NCI-H1417 treated with DMSO at 0.1 percent for 48 hours (cell line): ENCODE data around the gene COL8A1.
"Not testable (repeated sequence)": the region's sequence is repeated elsewhere in the genome, so short reads cannot be mapped to it uniquely, and the experiment has no call there.

Source experiments
- DNase-seq: peaks from one replicate; lab custom pipeline; 2025; lab: John Stamatoyannopoulos, UW

COL8A1 gene

DNA sequence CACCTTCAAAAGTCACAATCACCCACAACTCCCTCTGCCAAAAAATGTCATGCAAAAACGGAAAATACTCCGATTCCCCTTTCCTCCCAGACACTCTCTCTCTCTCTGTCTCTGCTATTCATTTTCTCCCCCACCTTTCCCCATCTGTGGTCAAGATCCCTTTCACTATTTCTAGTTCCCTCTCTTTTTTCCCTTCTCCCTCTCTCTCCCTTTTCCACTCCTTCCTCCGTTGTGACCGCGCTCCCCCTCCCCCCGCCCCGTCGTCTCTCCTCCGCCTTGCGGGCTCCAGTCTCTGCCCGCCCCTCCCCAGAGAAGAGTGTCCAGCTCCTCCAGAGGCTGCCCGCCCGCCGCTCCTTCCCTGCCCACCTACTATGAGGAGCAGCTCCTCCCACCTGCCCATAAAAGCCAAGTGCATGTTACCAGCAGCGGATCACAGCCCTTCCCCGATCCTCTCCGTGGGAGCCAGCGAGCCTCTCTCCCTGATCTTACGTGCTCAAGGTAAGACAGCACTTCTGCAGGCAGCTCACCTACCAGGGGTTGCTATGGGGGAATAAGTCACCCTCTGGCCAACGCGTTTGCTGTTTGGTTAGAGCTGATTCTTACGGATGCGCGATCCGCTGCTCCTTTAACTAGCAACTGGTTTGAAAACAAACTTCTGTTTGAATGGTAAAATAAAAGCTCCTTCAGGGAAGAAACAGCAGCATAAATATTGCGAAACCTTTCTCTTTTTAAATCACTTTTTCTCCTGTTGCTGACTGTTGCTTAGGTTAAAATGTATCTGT lies at the start of gene COL8A1:
Gene COL8A1 (plus strand): TSS at position 428 of the 782 bp plus-strand sequence. CDS start 152,089 bp downstream, outside the sequence.
- no peak for DNase-seq

DNA sequence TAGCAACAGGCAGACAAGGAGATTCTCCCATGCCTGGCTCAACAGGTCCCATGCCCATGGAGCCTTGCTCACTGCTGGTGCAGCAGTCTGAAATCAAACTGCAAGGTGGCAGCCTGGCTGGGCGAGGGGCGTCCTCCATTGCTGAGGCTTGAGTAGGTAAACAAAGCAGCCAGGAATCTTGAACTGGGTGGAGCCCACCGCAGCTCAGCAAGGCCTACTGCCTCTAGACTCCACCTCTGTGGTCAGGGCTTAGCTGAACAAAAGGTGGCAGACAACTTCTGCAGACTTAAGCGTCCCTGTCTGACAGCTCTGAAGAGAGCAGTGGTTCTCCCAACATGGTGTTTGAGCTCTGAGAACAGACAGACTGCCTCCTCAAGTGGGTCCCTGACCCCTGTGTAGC lies 49.2 kb upstream of the COL8A1 start:
- DNase-seq: not testable (repeated sequence)

DNA sequence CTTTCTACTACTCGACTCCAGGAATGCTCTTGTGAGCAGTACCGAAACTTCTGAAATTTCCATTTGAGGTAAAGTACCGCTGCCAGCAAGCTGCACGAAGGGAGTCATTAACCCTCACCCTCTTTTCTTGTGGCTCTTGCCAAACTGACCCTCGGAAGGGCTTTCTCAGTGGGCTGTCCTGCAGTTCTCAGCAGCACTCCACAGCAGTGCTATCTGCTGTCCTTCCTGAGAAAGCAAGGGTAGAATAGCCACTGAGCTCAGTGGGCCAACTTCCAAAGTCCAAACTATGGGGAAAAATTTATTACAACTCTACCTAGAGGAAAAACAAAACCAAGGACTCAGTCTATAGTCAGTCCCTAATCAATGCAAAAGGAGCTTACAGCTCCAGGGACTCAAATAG lies 38.5 kb upstream of the COL8A1 start:
- DNase-seq: no peak

DNA sequence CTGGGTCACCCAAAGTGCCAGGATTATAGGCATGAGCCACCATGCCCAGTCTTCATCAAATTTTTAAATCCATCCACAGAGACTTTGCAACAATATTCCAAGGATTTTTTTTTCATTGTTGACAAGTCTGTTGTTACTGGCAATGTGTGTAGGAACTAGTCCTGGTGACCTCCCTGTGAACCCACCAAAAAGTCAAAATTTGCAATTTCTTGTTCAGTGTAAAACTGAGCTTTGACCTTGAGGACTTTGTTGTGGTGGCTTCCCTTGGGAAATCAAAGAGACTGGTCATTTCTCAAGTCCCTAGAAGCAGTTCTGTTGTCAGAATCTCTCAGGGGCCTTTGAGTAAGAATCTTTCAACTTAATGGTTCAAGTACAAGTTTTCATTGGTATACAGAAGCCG lies 36.9 kb upstream of the COL8A1 start:
- DNase-seq: no peak

DNA sequence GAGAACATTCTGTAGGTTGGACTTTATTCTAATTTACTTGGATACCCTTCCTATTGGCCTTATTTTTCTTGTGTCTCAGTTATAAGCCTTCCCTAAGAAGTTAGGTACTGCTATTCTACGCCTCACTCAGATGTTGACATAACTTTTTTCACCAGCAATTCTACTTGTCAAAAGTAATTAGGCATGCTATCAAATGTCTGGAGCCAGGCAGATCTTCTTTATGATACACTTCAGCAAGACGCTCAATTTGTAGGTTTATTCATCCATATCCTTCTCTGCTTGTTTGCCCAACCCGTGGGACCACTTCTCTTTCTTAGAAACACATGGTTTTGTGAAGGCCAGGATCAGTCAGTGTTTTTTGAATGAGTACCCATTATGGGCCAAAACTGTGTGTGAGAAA lies 36.2 kb upstream of the COL8A1 start:
- DNase-seq: no peak

DNA sequence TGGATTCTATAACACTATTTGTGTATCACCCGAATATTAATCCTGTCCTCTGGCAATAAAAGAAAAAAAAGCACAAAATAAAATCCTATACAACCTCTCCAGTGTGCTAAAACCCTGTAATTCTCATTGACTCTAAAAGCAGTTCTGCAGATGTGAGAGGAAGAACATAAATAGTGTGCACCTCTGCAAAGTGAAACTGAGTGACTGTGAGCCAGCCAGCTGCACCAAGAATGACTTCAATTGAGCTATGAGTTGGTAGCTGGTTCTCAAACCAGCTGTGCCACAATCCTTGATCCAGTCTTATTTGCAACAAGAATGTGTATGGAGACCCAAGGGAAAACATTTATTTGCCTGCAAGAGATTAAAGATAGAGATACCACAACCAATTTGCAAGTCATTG lies 31.2 kb upstream of the COL8A1 start:
- no peak for DNase-seq

DNA sequence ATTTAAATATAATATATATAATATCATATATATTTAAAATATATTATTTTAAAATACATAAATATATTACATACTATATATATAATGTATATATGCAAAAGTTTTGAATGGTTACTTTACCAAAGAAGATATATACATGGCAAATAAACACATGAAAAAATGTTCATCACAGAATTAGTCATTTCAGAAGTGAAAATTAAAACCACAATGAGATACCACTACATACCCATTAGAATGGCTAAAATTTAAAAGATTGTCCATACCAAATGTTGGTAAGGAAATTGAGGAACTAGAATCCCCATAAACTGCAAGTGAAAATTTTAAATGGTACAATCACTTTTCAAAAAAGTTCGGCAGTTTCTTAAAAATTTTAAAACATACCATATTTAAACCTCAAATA lies 23.6 kb upstream of the COL8A1 start:
- no peak for DNase-seq

DNA sequence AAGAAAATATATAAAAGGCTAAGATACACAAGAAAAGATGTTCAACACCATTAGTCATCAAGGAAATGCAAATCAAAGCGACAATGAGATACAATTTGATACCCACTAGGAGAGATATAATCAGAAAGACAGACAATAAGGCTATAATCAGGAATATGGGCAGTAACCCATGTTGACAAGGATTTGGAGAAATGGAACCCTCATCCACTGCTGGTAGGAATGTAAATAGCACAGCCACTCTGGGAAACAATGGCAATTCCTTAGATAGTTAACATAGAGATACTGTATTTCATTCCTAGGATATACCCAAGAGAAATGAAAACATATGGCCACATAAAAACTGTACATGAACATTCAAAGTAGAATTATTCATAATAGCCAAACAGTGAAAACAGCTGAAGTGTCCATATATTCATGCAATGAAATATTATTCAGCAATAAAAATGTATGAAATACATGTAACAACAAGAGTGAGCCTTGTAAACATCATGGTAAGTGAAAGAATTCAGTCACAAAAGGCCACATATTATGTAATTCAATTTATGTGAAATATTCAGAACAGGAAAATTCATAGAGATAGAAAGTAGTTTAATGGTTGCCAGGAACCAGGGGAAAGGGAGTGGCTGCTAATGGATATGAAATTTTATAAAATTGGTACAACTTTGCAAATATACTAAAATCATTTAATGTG lies 18.2 kb upstream of the COL8A1 start:
- DNase-seq: no peak

DNA sequence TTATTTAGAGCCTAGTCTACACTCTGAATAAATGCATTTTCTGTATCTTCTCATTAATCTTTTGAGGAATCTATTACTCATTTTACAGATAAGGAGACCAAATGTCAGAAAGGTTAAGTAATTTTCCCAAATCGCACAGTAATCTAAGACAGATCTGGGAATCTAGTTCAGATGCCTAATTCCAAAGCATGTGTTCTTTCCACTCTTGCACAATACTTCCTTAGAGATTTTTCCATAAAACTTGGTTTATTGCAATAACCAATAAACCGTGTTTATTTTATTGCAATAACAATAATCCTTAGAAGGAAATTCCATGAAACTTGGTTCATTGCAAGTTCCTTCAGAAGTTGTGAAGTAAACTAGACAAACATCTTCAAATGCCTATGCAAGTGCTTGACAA lies 17.4 kb upstream of the COL8A1 start:
- DNase-seq: no peak

DNA sequence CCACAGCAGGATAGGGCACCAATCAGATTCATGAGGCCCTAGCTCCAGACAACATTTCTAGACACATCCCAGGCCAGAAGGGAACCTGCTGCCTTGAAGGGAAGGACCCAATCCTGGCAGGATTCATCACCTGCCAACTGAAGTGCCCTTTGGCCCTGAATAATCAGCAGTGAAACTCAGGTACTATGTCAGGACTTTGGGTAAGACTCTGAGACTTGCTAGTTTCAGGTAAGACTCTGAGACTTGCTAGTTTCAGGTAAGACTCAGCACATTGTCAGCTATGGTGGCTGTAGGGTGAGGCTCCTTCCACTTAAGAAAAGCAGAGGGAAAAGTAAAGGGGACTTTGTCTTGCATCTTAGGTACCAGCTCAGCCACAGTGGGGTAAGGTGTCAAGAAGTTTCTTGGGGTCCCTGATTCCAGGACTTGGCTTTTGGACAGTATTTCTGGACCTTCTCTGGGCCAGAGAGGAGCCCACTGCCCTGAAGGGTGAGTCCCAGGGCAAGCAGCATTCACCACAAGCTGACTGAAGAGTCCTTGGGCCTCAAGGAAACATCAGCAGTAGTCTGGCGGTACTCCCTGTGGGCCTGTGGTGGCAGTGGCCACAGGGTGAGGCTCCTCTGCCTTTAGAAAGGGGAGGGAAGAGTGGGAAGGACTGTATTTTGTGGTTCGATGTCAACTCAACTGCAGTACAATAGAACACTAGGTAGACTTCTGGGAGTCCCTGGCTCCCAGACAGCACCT lies 13.7 kb upstream of the COL8A1 start:
- no peak for DNase-seq

DNA sequence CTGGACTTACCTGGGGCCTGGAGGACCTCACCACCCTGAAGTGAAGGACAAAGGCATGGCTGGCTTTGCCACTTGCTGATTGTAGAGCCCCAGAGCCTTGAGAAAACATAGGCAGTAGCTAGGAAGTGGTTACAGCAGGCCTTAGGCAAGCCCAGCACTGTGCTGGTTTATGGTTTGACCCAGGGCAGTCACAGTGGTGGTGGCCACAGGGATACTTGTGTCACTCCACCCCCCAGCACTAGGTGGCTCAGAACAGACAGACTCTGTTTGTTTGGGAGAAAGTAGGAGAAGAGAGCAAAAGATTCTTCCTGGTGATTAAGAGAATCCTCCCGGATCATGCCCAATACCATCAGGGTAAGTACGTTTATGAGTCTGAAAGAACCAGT lies 13.2 kb upstream of the COL8A1 start:
- DNase-seq: no peak

DNA sequence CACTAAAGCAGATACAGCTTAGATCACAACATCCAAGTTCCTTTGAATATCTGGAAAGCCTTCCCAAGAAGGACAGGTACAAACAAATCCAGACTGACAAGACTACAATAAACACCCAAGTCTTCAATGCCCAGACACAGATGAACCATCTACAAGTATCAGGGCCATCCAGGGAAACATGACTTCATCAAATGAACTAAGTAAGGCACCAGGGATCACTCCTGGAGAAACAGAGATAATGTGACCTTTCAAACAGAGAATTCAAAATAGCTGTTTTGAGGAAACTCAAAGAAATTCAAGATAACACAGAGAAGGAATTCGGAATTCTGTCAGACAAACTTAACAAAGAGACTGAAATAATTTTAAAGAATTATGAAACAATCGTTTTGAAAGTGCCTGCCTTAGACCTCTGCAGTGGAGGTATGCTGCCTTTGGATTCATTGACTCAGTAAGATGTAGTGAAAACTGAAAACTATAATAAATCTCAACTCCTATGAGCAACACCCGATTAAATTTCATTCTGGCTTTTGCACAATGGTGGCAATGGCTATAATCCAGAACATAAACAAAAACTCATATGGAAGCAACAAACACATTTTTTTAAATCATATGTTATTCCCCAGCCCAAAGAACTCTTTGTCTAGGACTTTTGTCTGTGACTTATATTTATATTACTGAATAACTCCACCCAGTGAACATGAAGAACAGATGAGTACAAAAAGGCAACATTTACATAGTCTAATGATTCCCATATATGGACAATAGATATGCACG lies 12.6 kb upstream of the COL8A1 start:
- no peak for DNase-seq

DNA sequence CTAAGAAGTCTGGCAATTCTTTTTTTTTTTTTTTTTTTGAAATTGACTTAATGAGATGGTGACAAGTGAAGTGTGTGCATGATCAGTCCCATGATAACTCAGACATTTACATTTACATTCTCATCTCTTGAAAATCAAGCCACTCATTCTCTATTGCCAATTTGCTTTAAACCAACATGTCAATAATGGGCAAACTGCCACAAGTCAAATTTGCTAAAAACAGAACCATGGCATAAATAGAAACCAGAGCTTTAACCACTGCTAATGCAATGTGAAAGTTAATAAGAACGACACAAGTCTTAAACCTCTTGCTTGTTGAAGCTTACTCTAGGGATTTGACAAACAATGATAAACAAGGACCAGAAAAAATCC lies 12.0 kb upstream of the COL8A1 start:
- no peak for DNase-seq

DNA sequence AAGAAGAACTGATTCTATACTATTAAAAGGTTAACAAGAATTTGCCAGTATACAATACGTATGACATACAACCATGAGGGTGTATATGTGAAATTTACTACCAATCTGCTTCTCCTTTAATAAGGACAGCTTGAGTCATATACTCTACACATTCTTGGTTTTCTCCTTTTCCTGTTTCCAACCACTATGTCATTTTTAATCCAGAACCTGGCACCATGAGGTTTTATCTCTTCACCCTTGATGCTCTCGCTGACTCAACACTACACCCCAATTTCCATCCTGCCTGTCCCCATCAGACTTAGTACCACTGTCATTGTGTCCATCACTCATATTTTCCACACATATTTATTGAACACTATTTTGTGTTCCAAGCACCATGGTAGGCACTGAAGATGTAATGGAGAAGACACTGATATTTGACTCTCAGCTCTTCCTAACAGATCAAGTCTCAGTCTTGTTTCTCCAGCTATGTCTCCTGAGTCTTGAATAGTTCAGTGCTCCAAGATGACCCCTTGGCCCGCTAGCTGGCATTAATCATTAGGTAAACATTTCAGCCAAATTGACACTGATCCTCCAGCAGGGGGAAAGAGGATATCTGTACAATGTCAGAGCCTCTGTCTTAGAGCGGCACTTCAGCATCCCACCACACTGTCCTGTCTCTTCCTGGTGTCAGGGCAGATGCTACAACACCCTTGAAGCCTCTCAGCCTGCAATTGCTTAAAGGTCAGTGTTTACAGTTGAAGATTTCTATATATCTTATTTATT lies 11.2 kb upstream of the COL8A1 start:
- no peak for DNase-seq

DNA sequence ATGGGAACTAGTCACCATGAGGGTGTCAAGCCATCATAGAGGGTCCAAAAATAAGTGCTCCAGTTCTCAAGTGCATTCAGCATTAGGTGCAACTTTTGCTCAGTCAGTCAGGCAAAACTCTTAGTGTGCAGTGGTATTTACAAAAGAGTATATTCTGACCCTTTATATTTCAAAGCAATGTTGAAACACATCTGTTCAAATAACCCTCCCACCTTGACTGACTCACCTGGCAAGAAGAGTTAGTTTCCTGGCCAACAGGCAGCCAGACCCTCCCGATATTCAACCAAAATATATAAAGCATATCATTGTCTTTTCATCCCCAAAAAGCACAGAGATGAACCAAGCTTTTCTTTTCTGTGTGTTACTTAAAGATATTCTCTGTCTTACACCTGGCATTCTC lies 7.6 kb upstream of the COL8A1 start:
- DNase-seq: no peak

DNA sequence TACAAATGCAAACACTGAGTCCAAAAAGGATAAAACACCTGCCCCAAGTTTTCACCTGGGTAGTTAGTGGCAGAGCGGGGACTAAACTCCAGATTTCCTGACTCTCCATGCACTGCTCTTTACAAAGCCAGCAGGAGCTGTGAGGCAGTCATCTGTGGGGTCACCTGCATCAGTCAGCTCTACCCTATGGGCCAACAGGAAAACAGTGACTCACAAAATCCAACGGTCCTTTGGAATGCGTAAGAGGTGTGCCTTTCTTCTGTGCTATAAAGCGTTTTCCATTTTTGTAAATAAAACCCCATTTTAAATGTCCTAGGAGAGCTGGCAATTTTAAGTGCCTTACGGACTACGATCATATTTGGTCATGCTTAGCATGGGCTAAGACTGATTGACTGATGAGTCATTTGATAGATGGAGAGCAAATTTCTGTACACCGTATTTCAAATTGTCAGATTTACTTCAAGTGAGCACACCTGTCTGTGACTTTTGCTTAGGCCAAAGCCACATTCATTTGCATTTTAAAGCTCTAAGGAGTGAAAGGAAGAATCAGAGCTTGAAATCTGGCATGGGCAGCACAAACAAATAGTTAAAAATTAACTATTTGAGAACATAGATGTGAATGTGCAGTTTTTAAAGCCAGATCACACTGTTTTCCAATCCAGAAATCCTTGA lies 4.4 kb upstream of the COL8A1 start:
- DNase-seq: no peak

DNA sequence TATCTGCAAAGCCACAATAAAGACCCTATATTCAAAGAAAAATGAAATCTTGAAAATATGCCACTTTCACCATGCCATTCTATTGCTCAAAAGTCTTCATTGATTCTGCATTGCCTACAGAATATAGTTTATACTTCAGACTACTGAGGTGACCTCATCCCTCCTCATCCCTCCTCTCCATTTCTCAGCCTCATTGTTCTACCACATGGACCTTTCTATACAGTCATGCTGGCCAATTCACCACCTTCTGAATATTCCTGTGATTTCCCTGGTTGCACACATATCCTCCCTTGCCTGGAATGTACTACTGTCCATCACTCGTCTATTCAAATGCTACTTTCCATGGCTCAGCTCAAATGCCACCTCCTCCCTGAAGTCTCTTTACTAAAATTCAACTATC lies 3.5 kb upstream of the COL8A1 start:
- DNase-seq: no peak

DNA sequence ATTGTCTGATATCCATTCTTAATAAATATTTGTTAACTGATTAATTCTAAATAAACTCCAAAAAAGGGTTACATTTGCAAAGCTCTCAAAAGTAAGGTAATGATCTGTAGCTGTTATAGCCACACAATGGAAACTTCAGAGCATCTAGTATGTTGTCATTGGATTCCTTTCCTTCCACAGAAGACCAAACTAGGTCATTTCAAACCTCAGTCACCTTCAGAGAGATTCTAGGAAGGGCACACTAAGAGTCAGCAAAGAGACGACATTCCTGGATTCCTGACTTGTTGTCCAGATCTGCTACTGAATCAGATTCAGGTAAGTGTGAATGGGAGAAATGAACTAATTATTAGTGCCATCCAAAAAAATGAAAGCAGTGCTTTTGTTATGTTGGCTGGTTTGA lies 3.0 kb upstream of the COL8A1 start:
- no peak for DNase-seq

DNA sequence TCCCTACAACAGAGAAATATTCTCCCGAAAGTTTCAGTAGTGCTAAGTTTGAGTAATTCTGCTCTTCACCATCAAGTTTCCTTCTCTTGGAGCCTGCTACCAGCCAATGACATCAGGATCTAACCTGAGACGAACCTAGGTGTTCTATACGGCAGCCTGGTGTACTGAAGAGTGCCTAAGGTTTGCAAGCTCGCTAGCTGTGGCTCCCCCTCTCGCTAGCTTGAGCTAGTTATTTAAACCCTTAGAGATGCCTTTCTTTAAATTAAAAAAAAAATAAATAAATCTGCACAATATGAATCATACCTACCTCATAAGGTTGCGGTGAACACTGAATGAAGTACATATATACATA lies 1.4 kb upstream of the COL8A1 start:
- DNase-seq: no peak

DNA sequence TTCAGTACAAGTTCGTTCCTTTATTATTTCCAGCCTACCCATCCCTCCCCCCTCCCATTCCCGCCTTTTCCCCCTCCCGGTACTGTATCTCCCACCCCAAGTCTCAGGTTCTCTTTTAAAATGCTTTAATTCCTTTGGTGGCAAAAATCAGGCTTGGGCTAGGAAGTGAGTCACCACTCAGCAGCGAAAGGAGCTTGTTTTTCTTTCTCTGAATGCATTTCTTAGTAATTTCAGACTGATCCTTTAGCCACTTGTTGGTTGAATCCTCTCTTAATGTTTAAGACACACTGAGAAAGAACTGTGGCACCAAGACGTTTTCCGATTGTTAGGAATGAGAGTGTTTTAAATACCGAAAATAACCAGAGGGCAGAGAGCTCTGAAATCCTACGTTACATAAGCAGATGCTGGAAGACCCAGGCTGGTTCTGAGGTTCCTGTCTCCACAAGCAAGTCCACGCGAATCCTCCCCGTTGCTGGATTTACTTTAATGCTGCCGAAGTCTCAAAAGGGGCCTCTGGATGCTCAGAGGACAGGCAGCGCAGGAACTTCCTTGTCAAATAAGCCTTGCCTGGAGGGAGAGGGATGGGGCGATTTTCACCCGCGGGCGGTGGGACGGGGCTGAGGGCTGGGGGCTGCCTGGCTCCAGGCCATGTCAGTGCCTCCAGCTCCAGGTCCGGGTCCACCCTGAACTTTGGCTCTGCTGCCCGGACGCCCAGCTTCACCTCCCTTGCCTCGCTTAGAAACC lies 854 bp upstream of the COL8A1 start:
- no peak for DNase-seq
